Activated T-cell treated with anti-CD3 and anti-CD28 coated beads for 48 hours (primary cell): Measurements from ENCODE around the gene TOMM22.

ENCODE experiments used
- DNase-seq: peaks from one replicate; pipeline ENCODE4 v3.0.0-alpha.2; 2020; ENCODE audit warnings: low read depth

Gene TOMM22

GRCh38 chr22:38715852-38716251 lies 34.1 kb downstream of the TOMM22 start:
- DNase-seq, result no peak

DNA sequence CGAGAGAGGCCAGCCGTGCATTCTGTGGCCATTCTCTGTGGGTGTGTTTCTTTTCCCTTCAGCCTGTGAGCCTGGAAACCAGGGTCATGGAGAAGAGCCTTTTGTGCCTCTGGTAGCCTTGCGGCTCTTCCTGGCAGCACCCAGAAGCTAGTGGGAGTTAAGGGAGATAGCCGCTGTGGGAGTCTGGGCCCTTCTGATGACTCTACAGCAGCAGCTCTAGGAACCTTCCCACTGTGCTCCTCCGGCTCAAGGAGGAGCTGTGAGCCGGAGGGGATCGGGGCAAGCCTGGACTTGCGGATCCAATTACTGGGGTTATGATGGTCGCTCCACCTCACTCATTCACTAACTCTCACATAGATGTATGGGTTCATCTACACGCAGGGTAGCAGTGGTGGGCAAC lies 34.5 kb downstream of the TOMM22 start:
- no peak for DNase-seq

DNA sequence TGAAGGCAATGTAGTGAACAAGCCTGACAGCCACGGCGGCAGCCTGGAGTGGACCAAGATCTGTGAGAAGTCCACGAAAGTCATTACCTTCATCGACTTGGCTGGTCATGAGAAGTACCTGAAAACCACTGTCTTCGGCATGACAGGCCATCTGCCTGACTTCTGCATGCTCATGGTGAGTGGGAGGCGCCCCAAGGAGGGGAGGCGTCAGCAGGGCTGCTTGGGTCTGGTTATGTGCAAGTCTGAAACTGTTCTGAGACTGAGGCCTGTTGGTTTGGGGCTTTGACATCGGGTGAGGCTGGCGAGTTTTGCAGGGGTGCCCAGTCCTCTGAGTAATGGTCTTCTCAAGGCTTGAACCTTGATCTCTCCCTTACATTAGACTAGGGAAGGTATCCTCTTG lies 35.1 kb downstream of the TOMM22 start:
- no peak for DNase-seq

GRCh38 chr22:38717244-38717643 lies 35.5 kb downstream of the TOMM22 start:
- DNase-seq, result no peak

DNA sequence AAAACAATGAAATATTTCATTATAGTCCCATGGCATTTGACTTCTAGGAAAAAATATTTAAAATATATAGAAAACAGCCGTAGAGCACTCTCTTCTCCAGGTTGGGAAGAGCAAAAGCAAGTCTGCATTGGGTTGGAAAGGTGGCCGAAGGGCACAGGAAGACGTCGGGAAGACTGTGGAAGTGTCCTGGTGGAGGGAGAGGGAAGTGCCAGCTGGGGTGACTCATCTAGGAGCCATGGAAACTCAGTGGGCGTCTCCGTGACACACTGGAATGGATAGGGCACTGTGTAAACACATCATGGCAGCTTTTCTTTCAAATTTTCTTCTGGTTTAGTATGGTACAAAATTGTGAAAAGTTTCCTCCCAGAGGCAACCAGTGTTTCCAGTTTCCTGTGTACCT lies 36.7 kb downstream of the TOMM22 start:
- DNase-seq, result no peak

- no peak for DNase-seq
Measured at GRCh38 chr22:38719196-38719595, 37.4 kb downstream of the TOMM22 start.

GRCh38 chr22:38720350-38720749 lies 38.6 kb downstream of the TOMM22 start:
- no peak for DNase-seq

- DNase-seq, result no peak
Measured at GRCh38 chr22:38721551-38721950, 39.8 kb downstream of the TOMM22 start.

DNA sequence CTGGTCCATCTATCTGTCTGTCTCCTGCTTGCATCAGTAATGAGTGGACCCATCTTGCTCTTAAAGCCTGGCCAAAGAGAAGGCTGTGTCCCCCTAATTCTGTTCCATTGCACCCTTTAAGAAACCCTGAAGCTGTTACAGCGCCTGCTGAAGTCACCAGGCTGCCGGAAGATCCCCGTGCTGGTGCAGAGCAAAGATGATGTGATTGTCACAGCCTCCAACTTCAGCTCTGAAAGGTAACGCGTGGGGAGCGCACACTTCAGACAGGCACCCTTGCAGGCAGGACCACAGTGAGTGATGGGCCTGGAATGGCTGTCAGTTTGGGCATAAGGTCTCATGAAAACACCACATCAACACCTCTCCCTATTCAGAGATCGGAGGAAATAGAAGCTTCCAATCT lies 42.4 kb downstream of the TOMM22 start:
- DNase-seq, result no peak

DNA sequence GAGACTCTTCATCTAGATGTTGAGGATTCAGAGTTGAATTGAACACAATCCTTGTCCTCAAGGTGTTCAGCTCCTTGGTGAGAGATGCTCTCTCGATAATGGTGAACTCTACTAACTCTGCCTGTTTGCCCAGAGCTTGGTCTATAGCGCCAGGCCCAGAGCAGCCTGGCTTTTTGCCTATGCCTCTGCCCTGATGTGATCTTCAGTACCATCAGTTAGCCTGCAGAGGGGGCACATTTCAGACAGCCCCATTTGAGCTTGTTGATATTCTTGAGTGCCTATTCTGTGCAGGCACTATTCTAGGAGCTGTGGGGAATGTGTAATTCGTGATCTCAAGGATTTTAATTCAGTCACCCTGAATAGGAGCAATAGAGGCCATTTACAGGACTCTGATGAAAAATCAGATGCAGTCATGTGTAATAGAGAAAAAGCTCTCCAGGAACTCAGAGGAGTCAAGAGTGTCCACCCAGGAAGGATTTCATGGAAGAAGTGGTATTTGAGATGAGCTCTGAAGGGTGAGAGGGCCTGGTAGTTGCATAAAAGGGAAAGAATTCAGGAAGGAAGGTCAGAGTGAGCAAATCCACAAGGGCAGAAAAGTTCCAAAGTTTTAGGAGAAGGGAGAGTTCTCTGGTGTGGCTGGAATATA lies 43.3 kb downstream of the TOMM22 start:
- DNase-seq, result no peak

- no peak for DNase-seq
Measured at GRCh38 chr22:38725900-38726655, 44.3 kb downstream of the TOMM22 start.

- no peak for DNase-seq
Measured at GRCh38 chr22:38727123-38727522, 45.4 kb downstream of the TOMM22 start.

GRCh38 chr22:38727530-38728451 lies 46.0 kb downstream of the TOMM22 start:
- DNase-seq, result no peak

DNA sequence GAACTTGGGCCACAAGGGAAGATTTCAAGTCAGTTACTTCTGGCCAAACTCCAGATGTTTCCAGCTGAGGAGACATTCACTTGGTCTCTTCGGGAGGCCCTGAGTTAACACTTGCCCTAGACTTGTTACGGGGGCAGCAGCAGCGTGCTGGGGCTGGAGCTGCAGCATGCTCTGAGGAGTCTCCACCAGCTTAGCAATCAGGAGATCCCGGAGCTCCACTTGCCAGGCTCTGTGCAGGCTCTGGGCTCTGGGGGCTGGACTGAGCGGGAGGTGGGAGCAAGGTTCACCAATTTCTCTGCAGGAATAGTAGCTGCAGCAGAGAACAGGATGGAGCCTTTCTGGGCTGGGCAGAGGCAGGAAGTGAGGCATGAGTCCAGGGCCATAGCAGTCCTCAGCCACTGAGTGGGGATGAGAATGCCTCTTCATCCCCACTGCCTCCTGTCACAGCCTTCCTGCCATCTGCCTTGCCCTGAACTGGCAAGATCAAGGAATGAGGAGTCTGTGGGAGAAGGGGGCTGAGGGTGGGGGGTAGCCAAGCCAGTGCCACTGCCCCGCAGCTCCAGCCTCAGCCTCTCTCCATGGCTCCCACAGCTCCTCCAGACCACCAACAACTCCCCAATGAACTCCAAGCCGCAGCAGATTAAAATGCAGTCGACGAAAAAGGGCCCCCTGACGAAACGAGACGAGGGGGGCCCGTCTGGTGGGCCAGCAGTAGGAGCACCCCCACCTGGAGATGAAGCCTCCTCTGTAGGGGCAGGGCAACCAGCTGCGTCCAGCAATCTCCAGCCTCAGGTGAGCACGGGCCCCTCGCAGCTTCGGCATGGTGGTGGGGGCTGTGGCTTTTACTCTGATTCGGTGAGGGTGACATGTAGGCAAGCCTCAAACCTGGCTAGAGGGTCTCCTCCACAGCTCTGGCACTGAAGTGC lies 47.4 kb downstream of the TOMM22 start:
- no peak for DNase-seq

GRCh38 chr22:38729946-38730345 lies 48.2 kb downstream of the TOMM22 start:
- no peak for DNase-seq

DNA sequence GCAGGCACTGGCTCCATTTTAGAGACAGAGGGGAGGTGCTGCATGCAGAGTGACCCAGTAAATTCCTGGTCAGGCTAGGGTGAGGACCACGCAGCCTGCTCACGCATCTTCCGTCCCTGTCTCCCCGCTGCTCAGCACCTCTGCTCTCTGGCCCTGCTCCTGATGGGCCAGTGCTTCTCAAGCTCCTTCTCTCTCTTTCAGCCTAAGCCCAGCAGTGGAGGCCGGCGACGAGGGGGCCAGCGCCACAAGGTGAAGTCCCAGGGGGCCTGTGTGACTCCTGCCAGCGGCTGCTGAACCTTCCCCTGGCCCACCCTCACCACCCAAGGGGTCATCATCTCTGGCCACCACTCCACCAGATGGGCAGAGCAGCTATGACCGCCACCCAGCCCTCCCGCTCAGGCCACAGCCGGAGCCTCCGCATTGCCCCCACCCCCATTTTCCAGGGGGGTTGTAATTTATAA lies 48.7 kb downstream of the TOMM22 start:
- DNase-seq, result no peak

- DNase-seq, result no peak
Measured at GRCh38 chr22:38731703-38732161, 50.0 kb downstream of the TOMM22 start.

DNA sequence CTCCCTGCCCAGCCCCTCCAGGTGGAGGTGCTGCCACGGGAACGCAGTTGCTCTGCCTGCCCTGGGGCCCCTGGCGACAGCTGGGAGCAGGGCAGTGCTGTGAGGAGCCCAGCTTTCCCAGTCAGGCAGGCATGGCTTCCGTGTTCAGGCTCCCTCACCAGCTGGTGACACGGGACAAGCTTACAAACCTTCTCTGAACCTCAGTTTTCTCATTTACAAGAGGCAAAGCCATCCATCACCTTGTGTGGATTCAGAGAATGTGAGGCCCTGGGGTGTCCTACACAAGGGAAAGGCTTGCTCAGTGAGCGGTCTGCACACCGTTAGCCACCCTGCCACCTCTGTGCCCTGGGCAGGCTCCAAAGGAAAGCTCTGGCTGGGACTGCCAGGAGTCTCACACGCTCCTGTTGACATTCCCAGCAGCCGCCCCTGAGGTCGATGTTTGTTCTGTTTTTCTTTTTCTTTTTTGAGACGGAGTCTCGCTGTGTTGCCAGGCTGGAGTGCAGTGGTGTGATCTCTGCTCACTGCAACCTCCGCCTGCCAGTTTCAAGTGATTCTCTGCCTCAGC lies 50.6 kb downstream of the TOMM22 start:
- no peak for DNase-seq

DNA sequence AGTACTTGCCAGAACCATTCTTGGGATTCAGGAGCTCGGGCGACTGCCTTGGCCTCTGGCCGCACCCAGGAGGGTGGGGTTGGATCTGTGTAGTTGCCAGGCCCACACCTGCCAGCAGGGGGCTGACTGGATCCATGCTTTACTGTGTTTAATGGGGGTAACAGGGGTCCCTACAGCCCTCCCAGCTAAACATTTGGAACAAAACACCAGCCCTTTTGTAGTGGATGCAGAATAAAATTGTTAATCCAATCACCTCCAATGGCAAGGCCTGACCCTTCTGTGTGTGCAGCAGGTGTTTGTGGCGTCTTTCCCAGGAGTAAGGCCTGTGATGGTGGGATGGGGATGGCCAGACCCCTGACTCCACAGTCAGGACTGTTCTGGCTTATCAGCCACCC lies 51.6 kb downstream of the TOMM22 start:
- DNase-seq, result peak; percentile 44

- DNase-seq, result no peak
Measured at GRCh38 chr22:38733724-38734381, 52.1 kb downstream of the TOMM22 start.
